ACHN (cell line): ENCODE data around the gene OSCP1.

Source experiments
- DNase-seq: peaks from one replicate; pipeline ENCODE4 v3.0.0-alpha.2; 2015
- in situ Hi-C: cut with HindIII; loops from 2 replicates; pipeline ENCODE4 v1.10.0; 2017; ENCODE audit warnings: low sequenced_read_pairs, low pct_ligation_motif_present, low pct_unique_long_range_greater_than_20kb

OSCP1 gene

DNA sequence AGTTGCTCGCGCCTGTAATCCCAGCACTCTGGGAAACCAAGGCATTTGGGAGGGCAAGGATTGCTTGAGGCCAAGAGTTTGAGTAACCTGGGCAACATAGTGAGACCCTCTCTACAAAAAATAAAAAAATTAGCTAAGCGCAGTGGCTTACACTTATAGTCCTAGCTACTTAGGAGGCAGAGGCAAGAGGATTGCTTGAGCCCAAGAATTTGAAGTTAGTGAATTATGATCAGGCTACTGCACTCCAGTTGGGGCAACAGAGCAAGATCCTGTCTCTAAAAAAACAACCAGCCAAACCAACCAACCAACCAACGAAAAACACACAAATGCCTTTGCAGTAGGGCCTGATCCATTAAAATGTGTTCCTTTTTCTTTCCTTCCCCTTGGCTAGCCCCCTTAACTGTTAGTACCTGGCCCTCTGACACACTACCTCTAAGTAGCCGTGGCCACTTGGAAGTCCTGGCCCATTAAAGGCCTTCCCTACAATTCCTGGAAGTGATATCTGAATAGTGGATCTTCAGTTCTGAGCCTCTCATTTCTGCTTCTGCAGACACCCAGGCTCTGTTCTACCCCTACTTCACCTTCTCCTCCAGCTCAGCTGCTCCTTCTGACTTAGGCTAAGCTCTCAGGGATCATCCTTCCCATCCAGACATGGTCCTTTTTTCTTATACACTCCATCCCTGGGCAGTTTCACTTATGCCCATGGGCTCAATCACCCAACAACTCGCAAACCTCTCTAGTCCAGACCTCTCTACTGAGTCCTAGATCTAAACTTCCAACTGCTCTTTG is 3.5 kb upstream of the OSCP1 start:
- no peak for DNase-seq
- in situ Hi-C loops: no loop called here

DNA sequence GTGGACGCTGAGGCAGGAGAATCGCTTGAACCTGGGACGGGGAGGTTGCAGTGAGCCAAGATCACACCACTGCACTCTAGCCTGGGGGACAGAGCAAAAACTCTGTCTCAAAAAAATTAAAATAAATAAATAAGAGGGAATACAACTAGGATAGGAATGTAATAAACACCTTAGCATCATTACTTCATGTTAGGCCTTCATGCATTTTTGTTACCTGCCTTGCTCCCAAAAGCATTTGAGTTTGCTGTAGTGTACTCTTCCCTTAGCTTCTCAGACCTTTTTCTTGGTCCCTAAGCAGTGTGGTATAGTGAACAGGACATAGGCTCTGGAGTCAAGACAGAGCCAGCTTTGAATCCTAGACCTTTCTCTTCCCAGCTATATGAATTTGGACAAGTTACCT is 2.8 kb upstream of the OSCP1 start:
- DNase-seq: no peak
- in situ Hi-C loops: no loop called here

DNA sequence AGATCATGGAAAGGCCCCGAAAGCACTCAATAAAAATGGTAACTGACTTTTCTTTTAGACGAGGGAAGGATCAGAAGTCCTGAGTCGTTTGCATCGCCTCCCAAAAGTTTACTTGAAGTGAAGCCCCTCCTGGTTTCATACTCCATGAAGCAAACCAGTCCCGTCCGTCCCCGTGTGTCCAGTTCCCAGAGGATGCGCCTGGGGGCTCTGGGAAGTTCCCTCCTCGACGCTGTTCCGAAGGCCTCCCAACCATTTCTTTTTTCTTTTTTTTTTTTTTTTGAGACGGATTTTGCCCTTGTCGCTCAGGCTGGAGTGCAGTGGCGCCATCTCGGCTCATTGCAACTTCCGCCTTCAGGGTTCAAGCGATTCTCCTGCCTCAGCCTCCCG is 661 bp upstream of the OSCP1 start:
- in situ Hi-C loops: no loop called here

DNA sequence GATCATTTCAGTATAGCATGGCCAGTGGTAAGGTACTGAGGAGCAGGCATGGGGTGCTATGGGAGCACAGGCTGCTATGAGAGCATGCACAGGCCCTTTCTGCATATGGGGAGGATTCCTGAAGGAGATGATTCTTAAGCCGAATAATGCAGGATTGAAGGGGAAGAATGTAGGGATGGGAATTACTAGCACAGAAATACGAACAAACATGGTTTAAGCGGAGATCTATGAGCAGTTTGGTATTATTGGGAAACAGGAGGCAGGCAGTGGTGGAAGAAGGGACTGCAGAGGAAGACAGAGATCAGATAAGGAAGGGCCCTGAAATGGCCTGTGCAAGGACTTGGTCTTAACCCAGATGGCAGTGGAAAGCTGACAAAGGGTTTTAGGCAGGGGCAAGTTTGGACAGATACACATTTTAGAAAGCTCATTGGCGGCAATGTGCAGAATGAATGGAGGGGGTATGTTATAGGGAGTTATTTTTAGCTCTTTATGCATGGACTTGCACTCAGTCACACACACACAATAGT is 1.7 kb downstream of the OSCP1 start:
- in situ Hi-C loops: no loop called here
- DNase-seq: no peak

More for the DNA sequence above, 661 bp upstream of the OSCP1 start:
- DNase-seq: no peak

GRCh38 chr1:36447450-36447849 is 2.8 kb downstream of the OSCP1 start:
- in situ Hi-C loops: no loop called here
- no peak for DNase-seq

- DNase-seq: no peak
- in situ Hi-C loops: no loop called here
Observed at GRCh38 chr1:36446746-36447145, 3.5 kb downstream of the OSCP1 start.

GRCh38 chr1:36446271-36446670 is 4.0 kb downstream of the OSCP1 start:
- in situ Hi-C loops: no loop called here
- no peak for DNase-seq

DNA sequence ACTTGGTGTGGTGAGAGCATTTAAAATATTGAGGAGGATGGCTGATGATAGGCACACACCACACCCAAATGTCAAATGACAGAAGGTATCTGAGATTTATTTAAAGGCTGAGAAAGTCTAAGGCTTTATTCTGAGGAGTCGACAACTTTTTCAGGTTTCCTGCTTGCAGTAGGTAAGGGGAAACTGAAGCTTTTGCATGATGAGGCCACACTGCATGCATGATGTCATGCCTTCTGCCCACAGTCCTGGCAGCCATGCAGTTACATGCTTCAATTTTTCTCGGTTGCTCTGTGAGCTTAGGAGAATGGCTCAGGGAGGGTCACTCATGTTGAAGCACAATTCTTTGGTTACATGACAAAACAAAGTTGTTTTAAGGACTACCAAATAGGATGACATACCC is 7.0 kb downstream of the OSCP1 start:
- DNase-seq: no peak
- in situ Hi-C loops: no loop called here

DNA sequence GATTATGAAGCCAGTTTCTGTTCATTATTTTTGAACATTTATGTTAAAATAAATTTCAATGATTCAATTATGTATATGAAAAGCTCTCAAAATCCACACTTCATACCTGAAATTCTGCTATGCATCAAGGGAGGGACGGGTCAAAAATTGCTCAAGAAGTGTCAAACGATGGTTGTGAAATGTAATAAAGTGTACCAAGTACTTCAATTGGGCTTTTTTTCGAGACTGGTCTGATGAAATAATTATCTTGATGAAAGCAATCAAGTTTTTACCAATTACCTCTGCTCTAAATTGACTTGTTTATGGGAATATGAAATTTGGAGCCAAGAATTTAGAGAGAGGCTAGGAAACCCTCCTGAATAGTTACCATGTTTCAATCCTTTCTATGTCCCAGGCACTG is 7.9 kb downstream of the OSCP1 start:
- in situ Hi-C loops: no loop called here
- no peak for DNase-seq

GRCh38 chr1:36440646-36441045 is 9.6 kb downstream of the OSCP1 start:
- in situ Hi-C loops: no loop called here

GRCh38 chr1:36440044-36440443 is 10.2 kb downstream of the OSCP1 start:
- DNase-seq: no peak
- in situ Hi-C loops: no loop called here

More at GRCh38 chr1:36440646-36441045, 9.6 kb downstream of the OSCP1 start:
- DNase-seq: no peak

DNA sequence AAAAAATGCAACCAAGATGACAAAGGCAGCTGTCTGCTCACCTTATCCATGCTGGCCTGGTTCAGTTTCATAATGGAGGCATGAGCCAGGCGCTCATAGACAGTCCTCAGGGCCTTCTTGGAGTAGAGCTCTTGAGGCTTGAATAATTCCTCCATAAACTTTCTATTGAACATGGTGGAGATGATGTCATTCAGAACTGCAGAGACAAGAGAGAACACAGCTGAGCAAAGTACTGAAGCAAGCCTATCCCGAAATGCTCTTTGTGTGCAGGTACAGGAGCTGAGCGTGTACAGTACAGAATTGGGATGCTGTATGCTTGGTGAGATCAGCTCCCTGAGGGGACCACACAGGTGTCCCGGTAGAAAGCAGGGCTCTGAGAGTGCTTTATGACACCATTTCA is 11.5 kb downstream of the OSCP1 start:
- in situ Hi-C loops: no loop called here
- DNase-seq: no peak

DNA sequence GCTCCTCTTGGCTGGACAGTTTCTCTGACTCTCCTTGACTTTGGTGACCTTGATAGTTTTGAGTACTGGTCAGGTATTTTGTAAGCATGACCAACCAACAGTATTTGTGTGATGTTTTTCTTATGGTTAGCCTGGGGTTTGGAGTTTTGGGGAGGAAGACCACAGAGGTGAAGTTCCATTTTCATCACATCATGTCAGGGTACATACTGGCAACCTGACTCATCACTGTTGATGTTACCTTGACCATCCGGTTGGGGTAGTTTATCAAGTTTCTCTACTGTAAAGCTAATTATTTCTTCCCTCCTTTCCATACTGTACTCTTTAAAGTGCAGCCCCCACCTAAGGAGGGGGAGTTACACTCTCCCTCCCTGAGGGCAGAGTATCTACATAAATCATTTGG is 13.4 kb downstream of the OSCP1 start:
- peak; percentile 22 for DNase-seq
- in situ Hi-C loops: no loop called here

DNA sequence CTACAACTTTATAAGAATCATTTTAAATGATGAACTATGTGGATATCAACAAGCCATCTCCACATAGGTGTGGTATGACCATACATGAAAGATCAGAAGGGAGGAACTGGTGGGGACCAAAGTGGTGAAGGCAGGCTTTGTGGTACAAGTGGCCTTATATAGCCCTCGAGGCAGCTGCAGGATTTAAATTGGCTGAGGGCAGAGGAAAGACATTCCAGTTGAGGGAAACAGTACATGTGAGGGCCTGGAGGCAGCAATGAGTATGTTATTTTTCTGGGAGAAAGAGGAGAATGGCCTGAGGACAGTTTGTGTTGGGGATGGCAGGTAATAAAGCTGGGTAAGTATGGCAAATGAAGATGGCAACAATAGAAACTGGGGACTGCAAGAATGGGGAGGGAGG is 17.1 kb downstream of the OSCP1 start:
- no peak for DNase-seq
- in situ Hi-C loops: no loop called here

DNA sequence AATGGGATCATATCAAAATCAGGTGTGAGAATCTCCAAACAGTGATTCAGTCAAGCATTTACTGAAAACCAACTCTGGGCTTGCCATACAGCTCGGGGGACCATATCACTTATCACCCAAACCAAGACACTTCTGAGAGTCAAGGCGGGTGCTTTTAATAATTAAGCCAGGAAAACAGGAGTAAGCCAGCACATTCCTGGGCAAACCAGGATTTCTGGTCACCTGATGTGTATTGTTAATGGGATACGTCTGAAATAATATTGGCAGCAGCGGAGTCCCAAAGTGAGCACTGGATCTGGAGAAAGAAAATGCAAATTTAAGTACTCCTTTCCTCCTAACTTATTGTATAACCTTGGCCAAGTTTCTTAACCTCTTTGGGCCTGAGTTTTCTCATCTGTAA is 17.6 kb downstream of the OSCP1 start:
- in situ Hi-C loops: no loop called here
- DNase-seq: peak; percentile 55

- in situ Hi-C loops: no loop called here
- DNase-seq: no peak
Observed at GRCh38 chr1:36425791-36426190, 24.5 kb downstream of the OSCP1 start.

- DNase-seq: no peak
- in situ Hi-C loops: no loop called here
Observed at GRCh38 chr1:36421649-36422048, 28.6 kb downstream of the OSCP1 start.

DNA sequence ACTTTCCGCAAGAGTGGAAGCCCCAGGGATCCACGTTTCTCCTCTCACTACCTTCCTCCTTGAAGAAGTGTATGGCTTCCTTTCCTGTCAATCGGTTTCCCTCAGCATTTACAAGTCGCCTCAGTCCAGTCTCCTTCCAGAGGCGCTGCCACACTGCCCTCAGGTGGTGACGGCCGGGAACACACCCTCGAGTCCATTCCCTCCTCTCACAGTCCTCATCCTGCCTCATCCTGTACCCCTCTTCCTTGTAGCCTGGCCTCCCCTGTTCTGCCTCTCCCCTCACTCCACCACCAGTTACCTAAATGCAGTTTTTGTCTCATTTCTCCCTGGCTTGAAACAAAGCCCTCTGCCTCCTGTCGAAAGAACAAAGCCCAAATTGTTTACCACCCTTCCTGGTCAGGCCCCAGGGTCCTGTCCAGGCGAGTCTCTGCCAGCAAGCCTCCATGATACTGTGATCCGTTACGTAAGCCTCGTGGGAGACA is 29.4 kb downstream of the OSCP1 start:
- in situ Hi-C loops: no loop called here
- DNase-seq: peak; percentile 84

GRCh38 chr1:36420409-36420808 is 29.8 kb downstream of the OSCP1 start:
- DNase-seq: no peak
- in situ Hi-C loops: no loop called here

DNA sequence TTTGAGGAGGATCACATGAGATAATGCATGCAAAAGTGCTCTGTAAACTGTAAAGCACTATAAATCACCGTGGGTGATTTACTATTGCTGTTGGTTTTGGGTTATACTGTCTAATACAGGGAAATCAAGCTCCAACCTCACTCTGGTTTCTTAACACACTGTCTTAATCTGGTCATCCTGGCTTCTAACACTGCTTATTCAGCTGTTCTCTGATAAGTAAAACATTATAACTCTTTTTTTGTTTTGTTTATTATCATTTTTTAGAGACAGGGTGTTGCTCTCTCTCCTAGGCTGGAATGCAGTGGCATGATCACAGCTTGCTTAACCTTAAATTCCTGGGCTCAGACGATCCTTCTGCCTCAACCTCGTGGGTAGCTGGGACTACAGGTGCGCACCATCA is 30.7 kb downstream of the OSCP1 start:
- DNase-seq: no peak
- in situ Hi-C loops: no loop called here
